SKM-1 treated with dmso at 0.1 percent for 144 hours (cell line): Measurements from ENCODE around the gene EPHA3.

Source experiments
- DNase-seq: peaks from one replicate; lab custom pipeline; 2025; ENCODE audit not compliant: unreplicated experiment; lab: John Stamatoyannopoulos, UW

The EPHA3 gene

DNA sequence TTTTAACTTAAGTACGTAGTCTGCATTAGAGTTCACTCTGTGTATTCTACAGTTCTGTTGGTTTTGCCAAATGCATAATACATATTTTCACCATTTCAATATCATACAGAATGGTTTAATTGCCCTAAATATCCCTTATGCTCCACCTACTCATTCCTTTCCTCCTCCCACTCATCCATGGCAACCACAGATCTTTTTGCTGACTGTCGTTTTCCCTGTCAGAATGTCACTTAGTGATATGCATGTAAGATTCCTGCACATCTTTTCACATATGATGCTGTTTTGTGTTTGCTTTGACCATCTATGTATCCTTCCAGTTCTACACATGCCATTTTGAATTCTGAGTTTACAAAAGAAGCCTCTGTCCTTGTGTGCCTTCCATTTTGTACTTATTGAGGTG is 36.7 kb downstream of the EPHA3 start:
- DNase-seq = no peak

GRCh38 chr3:89145995-89146394 is 38.6 kb downstream of the EPHA3 start:
- no peak for DNase-seq

GRCh38 chr3:89154416-89154815 is 47.0 kb downstream of the EPHA3 start:
- no peak for DNase-seq

- no peak for DNase-seq
These were observed 48.4 kb downstream of the EPHA3 start for GRCh38 chr3:89155811-89156210.

DNA sequence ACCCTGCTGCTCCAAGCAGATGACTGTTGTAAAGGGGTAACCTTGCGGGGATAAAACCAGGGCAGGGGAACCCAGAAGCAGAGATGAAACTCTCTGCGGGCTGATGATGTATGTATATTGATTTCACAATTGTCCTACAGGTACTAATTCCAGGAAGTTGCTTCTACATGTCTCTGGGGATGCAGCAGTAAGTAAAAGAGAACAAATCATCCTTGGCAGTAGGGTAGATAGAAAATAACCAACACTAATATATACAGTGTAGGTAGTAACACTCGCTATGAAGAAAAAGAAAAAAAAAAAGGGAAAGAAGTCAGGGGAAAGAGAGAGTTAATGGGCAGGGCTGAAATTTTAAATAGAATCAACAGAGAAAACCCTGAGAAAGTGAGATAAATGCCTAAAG is 50.2 kb downstream of the EPHA3 start:
- no peak for DNase-seq

DNA sequence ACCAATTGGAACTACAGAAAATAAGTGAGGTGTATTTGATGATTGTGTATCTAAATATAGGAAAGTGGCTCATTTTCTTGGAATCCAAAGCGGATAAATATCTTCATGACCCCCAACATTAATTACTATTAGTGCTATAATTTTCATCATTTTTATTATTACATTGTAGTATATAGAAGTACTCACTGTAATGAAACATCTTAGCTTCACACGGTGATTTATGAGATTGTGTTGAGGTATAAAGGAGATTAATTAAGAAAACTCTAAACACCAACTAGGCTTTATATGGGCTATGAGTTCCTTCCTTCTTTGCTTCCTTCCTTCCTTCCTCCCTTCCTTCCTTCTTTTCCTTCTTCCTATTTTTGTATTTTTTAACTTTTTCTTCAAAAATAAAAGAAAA is 52.2 kb downstream of the EPHA3 start:
- DNase-seq = no peak

- DNase-seq = no peak
These were observed 57.4 kb downstream of the EPHA3 start for GRCh38 chr3:89164774-89165173.

GRCh38 chr3:89165636-89166263 is 58.3 kb downstream of the EPHA3 start:
- no peak for DNase-seq

DNA sequence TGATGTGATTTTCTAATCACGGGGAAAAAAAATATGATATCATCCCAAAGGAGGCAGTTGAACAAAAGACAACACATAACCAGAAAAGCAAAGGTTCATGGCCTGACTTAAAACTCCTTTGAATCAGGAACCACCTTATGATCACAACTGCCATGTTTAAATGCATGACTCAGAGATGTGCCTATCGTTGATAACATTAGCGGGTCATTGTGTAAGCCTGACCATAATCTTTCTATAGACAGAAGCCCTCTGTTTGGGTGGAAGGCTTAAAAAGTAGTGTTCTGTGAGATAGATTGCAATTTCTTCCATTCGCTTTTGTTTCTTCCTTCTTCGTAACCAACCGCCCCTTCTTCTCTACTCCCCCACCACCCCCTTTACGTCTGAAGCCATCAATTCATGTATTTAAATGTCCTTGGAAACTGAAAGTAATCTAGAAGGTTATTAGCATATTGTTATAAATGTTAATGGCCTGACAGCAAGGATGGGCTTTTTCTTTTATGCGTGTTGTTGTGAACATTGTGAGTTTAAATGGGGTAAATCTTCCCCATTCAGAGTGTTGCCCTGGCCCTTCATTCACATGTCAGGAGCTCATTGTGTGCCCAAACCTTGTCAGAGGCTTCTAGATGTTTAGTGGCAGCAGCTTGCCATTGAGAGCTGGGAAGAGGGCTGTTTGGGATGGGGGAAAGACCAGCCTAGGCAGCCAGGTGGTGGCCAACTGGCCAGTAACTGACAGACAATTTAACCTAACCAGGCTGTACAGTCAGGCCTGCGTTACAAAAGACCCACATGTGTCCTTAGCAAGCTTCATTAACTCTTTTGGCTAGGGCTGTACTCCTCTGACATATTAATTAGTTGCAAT is 64.5 kb downstream of the EPHA3 start:
- no peak for DNase-seq

DNA sequence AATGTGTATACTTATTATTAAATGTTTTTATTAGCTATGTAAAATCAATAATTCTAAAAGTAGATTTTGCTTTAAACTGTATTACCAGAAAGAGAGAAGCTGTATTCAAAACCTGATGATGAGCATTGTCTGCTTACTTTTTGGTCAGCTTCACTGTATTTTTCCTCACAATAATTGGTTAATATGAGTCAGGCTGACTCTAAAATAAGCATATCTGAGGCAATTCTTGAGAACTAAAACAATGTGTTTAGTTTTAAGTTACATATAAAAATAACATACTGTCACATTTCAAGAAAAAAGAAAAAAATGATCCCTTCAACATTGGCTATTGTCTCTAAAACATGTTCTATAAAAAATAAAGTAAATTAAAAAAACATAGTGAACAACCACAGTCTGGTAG is 66.1 kb downstream of the EPHA3 start:
- DNase-seq = no peak

DNA sequence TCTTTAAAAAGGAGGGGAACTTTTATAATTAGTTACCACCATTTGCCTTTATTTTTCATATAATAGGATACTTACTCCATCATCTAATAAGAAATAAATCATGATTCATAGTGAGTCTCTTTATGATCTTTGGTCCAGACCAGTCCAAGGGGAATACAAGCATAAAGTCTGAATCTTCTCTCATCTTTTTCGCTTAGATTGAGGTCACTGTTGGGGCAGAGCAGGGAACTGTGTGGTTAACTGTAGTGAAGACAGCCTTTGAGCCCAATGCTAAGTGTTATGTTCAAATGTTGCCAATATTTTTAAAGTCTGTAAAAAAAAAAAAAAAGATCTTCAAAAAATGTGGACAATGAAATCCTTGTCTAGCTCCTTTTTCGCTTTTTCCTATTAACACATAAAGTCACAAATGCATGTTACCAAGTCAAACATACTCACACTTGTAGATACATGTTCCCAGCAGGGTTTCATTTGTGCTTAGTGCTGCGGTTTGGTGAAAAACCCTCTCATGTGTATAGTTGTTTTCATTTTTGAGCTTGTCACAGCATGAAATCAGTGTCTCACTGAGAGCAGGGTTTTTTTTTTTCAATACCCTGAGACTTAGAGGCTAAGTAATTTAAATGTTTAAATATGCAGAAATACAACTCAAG is 72.1 kb downstream of the EPHA3 start:
- no peak for DNase-seq

DNA sequence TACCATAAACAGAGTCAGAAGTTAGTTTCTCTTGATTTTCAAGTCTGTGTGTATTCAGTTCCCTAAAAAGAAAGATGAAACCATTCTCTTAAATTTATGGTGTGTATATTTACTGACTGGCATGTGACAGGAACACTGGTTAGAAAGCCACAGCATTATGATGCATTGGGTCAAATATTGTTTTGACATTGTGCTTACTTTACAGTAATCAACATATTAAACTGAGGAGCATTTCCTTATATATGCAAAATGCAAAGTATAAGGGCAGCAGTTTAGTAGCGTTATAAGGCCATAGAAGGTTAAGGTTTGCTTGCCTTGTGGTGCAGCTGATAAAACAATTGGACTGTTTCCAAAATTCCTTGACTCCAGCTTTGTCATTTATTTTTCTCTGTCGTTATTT is 72.9 kb downstream of the EPHA3 start:
- DNase-seq = no peak

DNA sequence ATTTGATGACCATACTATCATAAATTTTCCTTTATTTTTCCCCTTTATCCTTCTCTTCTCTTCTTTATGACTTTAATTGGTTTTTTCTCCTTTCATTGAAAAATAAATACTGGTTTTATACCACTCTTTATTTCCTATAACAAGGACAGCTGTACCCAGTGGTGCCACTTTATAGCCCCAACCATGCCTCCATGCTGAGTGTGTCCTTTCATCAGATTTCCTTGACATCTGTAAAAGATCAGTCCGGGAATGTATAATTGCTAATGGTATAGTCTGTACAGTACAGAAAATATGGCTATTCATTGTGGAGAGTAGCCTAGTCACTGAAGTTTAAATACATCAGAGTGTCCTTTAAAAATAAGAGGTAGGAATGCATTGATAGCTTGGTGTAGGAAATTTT is 74.6 kb downstream of the EPHA3 start:
- no peak for DNase-seq

DNA sequence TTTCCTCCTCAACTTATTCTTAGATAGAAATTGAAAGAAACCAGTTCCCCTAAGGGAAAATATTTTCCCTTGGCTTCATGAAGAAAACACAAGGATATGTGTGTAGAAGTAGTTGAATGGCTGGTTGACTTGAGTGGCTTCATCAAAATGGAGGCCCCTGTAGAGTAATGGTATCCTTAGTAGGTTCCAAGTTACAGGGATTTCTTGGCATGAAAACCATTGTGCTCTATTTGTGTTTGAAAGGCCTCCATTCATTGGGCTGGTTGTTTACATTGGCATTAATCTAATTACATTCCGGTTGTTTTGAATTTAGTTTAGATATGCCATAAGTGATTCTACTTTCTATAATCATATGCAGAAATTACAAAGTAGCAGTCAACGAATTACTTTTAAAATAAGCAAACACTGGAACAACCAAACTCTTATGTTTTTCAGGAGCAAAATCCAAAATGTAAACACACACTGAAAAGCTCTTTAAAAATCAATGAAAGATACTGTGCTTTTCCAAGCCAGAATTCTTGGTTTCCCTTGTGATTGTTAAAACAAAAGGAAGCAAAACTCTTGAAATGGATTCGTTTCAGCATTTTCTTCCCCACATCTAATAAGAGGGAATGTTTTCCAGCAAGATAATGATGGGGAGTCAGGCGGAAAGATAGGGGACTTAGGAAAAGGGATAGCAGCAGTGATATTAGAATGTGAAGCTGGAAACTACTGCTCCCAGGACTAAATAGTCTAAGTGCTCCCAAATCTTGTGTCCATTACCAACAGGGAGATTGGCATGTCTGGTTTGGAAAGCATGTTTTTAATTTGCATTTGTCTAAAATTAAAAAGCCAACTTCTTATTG is 77.0 kb downstream of the EPHA3 start:
- DNase-seq = no peak

DNA sequence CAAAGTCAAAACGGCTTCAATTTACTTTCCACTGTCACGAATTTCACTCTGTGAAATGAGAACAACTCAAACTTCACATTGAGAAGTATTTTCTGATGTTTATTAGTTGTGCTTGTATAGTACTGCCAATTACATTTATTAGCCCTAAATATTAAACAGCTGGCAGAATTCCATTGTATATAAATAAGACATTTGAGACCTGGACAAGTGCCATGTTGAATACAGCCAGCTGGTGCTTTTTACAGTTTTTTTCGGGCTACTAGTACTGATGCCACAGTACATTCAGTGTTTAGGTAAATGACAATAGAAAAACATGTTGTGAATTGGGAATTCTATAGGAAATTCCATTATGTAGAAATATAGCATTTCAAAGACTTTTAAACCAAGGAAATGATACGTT is 79.0 kb downstream of the EPHA3 start:
- DNase-seq = no peak

DNA sequence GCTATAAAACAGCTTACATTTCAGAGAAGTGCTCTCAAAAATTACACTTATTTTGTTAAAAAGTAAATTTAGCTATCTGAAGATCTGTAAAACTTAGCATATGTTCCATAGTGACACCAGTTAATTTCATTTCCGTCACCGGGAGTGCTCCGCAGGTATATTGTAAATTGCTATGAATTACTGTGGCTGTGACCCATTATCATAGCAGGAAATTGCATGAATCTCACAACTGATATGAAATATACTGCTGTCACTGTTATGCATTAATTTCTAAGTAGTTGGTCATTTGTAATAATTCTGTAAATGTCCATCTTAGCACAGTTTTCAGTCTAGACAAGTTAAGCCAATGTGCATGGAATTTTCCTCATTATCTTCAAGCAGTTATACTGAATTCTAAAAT is 91.2 kb downstream of the EPHA3 start:
- DNase-seq = no peak

DNA sequence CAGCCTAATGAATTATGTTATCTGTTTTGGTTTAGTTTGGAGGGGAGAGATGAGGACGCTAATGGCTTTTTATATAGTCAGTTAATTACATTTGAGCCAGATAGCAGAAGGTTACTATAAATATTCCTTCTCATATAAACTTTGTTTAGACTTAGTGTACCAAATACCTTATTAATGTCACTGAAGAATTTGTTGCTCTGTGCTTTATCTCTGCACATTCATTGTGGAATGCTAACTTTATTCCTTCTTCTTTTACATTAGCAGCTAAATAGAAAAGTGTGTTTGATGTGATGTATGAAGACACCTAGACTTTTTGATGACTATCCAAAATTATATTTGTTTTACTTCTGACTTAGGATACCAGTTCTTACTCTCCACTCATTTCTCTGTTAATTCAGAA is 105.2 kb downstream of the EPHA3 start:
- no peak for DNase-seq

- no peak for DNase-seq
These were observed 108.8 kb downstream of the EPHA3 start for GRCh38 chr3:89216016-89216739.

GRCh38 chr3:89217148-89217685 is 109.8 kb downstream of the EPHA3 start:
- no peak for DNase-seq

DNA sequence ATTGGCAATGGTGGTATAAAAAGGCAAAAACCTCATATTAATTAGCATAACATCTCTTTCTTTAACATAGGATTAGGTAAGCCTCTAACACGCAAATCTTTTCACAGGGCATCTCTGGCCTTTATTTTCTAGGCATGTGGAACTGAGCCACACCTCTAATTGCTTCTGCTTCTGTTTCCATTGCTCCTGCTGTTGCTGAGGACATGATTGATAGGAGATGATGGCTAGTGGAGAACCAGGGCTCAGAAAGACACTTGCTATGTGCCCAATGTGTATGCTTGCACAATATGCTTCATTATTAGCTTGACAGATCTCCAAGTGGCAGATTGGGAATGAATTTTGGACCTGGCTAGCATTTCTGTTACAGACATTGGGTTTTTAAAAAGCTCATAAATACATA is 114.5 kb downstream of the EPHA3 start:
- DNase-seq = no peak
